K562 (cell line): ENCODE data around the gene GLRX5.
A peak's percentile ranks its signal among the peaks of the same experiment; 100 is the strongest.

ENCODE experiments used
- CTCF ChIP-seq, 3 experiments: IDR thresholded peaks in 2 of 3; conservative IDR thresholded peaks in 1 of 3; 2 replicates each; pipeline ENCODE4 v1.5.1; 2011 to 2012; ENCODE audit warnings: low read length in 3 of 3, mild to moderate bottlenecking in 3 of 3, control low read depth in 2 of 3, improper control_type of control experiment in 1 of 3, inconsistent platforms in 1 of 3, low read depth in 1 of 3, mixed read lengths in 1 of 3, moderate library complexity in 1 of 3; ENCODE audit not compliant: insufficient read depth in 2 of 3
- HCFC1 ChIP-seq: IDR thresholded peaks from 2 replicates; pipeline ENCODE4 v1.6.1; 2012; ENCODE audit warnings: low read depth, low read length, improper control_type of control experiment
- POLR2A ChIP-seq: fragments of 450-650 bp; conservative IDR thresholded peaks from 2 replicates; pipeline ENCODE4 v1.6.1; 2016
- SIN3A ChIP-seq, 2 experiments: fragments of 150-350 bp in 1 of 2; IDR thresholded peaks; 2 replicates each; pipeline ENCODE4 v1.6.1; 2011 to 2016; ENCODE audit warnings: borderline replicate concordance in 2 of 2, low read depth in 2 of 2, low read length in 2 of 2, mild to moderate bottlenecking in 2 of 2, moderate library complexity in 2 of 2; ENCODE audit not compliant: control insufficient read depth in 1 of 2
- ZBTB7A ChIP-seq: IDR thresholded peaks from 2 replicates; pipeline ENCODE4 v1.6.1; 2011; ENCODE audit warnings: low read depth, mild to moderate bottlenecking, low read length, moderate library complexity, borderline replicate concordance; ENCODE audit not compliant: control insufficient read depth
- TF ChIP-seq, protein P1 (sequence below), 2 experiments: IDR thresholded peaks; 2 replicates each; pipeline ENCODE4 v1.6.1; 2012; ENCODE audit warnings: improper control_type of control experiment in 2 of 2, low read depth in 2 of 2, low read length in 2 of 2, borderline replicate concordance in 1 of 2

DNA sequence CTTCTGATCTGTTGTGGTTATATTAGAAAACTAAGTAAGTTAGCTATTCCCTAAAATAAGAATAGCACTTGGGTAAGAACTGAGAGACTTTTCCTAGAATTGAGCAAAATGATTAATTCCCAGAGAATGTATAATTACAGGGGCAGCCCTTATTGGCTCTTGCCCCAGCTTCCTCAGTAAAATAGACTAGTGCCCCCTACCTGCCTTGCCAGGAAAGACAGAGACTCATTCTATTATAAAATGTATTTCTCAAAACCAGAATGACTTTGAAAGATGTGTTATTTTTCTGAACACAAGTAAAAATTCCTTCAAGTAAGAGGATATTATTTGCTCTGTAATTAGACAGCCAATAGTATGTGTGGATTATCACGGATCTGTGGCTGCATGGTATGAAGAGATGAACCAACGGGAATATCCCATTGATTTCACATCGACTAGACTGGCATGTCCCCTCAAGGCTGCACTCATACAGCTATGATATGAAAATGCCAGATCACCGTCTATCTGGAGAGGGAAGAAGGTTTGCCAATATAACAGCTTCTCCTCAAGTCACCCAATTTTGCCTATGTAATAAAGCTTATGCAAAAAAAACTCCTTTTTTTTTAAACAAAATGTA, 7.4 kb upstream of the GLRX5 start:
- TF ChIP-seq HCFC1 (no peak), POLR2A (no peak), ZBTB7A (no peak), CTCF (IDR thresholded peaks at IDR 0.05 in 2 of 3, conservative IDR thresholded peaks at IDR 0.05 in 1 of 3; ENCODE audit: insufficient read depth in 2 of 3, low read depth in 1 of 3, low read length in 3 of 3) (peak; percentile 46 to 73 (median 62); a peak in 5 of 6 replicates), SIN3A (IDR thresholded peaks at IDR 0.05; ENCODE audit: borderline replicate concordance in 2 of 2, control insufficient read depth in 1 of 2, low read depth in 2 of 2, low read length in 2 of 2) (no peak)
- TF ChIP-seq, protein P1, sequence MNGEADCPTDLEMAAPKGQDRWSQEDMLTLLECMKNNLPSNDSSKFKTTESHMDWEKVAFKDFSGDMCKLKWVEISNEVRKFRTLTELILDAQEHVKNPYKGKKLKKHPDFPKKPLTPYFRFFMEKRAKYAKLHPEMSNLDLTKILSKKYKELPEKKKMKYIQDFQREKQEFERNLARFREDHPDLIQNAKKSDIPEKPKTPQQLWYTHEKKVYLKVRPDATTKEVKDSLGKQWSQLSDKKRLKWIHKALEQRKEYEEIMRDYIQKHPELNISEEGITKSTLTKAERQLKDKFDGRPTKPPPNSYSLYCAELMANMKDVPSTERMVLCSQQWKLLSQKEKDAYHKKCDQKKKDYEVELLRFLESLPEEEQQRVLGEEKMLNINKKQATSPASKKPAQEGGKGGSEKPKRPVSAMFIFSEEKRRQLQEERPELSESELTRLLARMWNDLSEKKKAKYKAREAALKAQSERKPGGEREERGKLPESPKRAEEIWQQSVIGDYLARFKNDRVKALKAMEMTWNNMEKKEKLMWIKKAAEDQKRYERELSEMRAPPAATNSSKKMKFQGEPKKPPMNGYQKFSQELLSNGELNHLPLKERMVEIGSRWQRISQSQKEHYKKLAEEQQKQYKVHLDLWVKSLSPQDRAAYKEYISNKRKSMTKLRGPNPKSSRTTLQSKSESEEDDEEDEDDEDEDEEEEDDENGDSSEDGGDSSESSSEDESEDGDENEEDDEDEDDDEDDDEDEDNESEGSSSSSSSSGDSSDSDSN (IDR thresholded peaks at IDR 0.05; ENCODE audit: borderline replicate concordance in 1 of 2, low read depth in 2 of 2, low read length in 2 of 2), result no peak
